ENCODE measurements around the gene KANK3. TPM values are rescaled to one million over a fixed set of nuclear protein-coding genes. Genes with fewer than 3 reads are reported as not detected.
"Not testable (repeated sequence)": the region's sequence is repeated elsewhere in the genome, so short reads cannot be mapped to it uniquely, and the experiment has no call there.

The KANK3 gene
- total RNA-seq, 2 experiments from 2014 or later = 1.3 to 2.7 TPM

- H3K27ac Mint-ChIP-seq; H3K27me3 Mint-ChIP-seq; POLR2A ChIA-PET; CTCF ChIA-PET; DNase-seq; H3K9me3 Mint-ChIP-seq; H3K36me3 Mint-ChIP-seq (ENCODE audit: low read depth); H3K4me3 Mint-ChIP-seq: not testable (repeated sequence)
- peaks cover 14% of the 10 kb centered on the region for H3K4me1 Mint-ChIP-seq
Observed at GRCh38 chr19:8384569-8384968, 41.5 kb upstream of the KANK3 start.

DNA sequence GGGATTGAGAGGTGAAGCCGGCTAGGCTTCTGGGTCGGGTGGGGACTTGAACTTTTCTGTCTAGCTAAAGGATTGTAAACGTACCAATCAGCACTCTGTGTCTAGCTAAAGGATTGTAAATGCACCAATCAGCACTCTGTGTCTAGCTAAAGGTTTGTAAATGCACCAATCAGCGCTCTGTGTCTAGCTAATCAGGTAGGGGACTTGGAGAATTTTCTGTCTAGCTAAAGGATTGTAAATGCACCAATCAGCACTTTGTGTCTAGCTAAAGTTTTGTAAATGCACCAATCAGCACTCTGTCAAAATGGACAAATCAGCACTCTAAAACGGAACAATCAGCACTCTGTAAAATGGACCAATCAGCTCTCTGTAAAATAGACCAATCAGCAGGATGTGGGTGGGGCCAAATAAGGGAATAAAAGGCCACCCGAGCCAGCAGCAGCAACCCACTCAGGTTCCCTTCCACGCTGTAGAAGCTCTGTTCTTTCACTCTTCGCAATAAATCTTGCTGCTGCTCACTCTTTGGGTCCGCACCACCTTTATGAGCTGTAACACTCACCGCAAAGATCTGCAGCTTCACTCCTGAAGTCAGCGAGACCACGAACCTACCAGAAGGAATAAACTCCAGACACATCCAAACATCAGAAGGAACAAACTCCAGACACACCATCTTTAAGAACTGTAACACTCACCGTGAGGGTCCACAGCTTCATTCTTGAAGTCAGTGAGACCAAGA, 36.3 kb upstream of the KANK3 start:
- H3K4me3 Mint-ChIP-seq, POLR2A ChIA-PET, H3K9me3 Mint-ChIP-seq, H3K27ac Mint-ChIP-seq, H3K27me3 Mint-ChIP-seq, DNase-seq: not testable (repeated sequence)
- CTCF ChIA-PET = interaction anchor here (0.9 kb wide), 1 partner anchor 16 kb away, joined by 4 read pairs; the partner anchor contains the start of gene ANGPTL4
- Mint-ChIP-seq H3K36me3 (ENCODE audit: low read depth) (peaks cover 12% of the 10 kb centered on the region), H3K4me1 (peaks cover 17% of the 10 kb centered on the region)

GRCh38 chr19:8377598-8377997, 34.5 kb upstream of the KANK3 start:
- Mint-ChIP-seq H3K27ac (no peak overlapping the region), H3K4me3 (no peak overlapping the region), H3K27me3 (no peaks in the 10 kb centered on the region), H3K4me1 (peaks cover 19% of the 10 kb centered on the region), H3K9me3 (peaks cover 6% of the 10 kb centered on the region), H3K36me3 (ENCODE audit: low read depth) (peaks cover 12% of the 10 kb centered on the region)
- DNase-seq = no peak
- POLR2A ChIA-PET = no interaction called here
- CTCF ChIA-PET = interaction anchor here (0.7 to 1.3 kb wide), 4 partner anchors 14 to 65 kb away, joined by 3 to 5 read pairs (median 4); partner anchors contain the start of gene ANGPTL4

DNA sequence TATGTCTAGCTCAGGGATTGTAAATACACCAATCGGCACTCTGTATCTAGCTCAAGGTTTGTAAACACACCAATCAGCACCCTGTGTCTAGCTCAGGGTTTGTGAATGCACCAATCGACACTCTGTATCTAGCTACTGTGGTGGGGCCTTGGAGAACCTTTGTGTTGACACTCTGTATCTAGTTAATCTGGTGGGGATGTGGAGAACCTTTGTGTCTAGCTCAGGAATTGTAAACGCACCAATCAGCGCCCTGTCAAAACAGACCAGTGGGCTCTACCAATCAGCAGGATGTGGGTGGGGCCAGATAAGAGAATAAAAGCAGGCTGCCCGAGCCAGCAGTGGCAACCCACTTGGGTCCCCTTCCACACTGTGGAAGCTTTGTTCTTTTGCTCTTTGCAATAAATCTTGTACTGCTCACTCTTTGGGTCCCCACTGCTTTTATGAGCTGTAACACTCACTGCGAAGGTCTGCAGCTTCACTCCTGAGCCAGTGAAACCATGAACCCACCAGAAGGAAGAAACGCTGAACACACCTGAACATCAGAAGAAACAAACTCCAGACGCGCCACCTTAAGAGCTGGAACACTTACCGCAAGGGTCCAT, 33.4 kb upstream of the KANK3 start:
- POLR2A ChIA-PET = interaction anchor here (0.6 kb wide), 1 partner anchor 1138 kb away, joined by 3 read pairs; no protein-coding TSS in a partner anchor
- H3K4me3 Mint-ChIP-seq, DNase-seq, H3K27ac Mint-ChIP-seq, H3K9me3 Mint-ChIP-seq, H3K27me3 Mint-ChIP-seq: not testable (repeated sequence)
- Mint-ChIP-seq H3K36me3 (ENCODE audit: low read depth) (peaks cover 12% of the 10 kb centered on the region), H3K4me1 (peaks cover 19% of the 10 kb centered on the region)
- CTCF ChIA-PET = interaction anchor here (0.6 to 1.1 kb wide), 3 partner anchors 15 to 1790 kb away, joined by 4 read pairs; no protein-coding TSS in a partner anchor

DNA sequence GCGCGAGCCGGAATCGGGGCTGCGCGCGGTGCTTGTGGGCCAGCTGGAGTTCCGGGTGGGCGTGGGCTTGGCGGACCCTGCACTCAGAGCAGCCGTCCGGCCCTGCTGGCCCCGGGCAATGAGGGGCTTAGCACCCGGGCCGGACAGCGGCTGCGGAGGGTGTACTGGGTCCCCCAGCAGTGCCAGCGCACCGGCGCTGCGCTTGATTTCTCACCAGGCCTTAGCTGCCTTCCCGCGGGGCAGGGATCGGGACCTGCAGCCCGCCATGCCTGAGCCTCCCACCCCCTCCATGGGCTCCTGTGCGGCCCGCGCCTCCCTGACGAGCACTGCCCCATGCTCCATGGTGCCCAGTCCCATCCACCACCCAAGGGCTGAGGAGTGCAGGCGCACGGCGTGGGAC, 32.7 kb upstream of the KANK3 start:
- DNase-seq, H3K27me3 Mint-ChIP-seq, H3K9me3 Mint-ChIP-seq, POLR2A ChIA-PET, H3K4me3 Mint-ChIP-seq, H3K27ac Mint-ChIP-seq: not testable (repeated sequence)
- Mint-ChIP-seq H3K4me1 (peaks cover 19% of the 10 kb centered on the region), H3K36me3 (ENCODE audit: low read depth) (peaks cover 12% of the 10 kb centered on the region)
- CTCF ChIA-PET = interaction anchor here (0.6 to 1.1 kb wide), 2 partner anchors 22 to 45 kb away, joined by 3 to 4 read pairs; no protein-coding TSS in a partner anchor

DNA sequence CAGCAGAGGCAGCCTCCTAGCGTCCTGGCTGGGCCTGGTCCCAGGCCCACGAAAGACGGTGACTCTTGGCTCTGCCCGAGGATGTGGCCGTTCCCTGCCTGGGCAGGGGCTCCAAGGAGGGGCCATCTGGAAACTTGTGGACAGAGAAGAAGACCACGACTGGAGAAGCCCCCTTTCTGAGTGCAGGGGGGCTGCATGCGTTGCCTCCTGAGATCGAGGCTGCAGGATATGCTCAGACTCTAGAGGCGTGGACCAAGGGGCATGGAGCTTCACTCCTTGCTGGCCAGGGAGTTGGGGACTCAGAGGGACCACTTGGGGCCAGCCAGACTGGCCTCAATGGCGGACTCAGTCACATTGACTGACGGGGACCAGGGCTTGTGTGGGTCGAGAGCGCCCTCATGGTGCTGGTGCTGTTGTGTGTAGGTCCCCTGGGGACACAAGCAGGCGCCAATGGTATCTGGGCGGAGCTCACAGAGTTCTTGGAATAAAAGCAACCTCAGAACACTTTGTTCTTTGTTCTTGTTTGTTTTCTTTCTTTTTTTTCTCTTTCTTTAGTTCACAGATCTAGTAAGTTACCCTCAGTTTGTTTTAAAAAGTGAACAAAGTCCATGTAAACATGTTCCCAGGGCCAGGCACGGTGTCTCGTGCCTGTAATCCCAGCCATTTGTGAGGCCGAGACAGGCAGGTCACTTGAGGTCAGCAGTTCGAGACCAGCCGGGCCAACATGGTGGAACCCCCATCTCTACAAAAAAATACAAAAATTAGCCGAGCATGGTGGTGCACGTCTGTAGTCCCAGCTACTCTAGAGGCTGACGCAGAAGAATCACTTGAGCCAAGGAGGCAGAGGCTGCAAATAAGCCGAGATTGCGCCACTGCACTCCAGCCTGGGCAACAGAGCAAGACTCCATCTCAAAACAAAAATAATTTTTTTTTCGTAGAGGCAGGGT, 31.1 kb upstream of the KANK3 start:
- H3K27ac Mint-ChIP-seq = no peak overlapping the region
- H3K9me3 Mint-ChIP-seq = peaks cover under 1% of the 10 kb centered on the region
- ChIA-PET POLR2A (no interaction called here), CTCF (interaction anchor here (0.6 kb wide), 1 partner anchor 126 kb away, joined by 5 read pairs; no protein-coding TSS in a partner anchor)
- H3K36me3 Mint-ChIP-seq (ENCODE audit: low read depth) = peaks cover 8% of the 10 kb centered on the region
- H3K4me1 Mint-ChIP-seq = peaks cover 19% of the 10 kb centered on the region
- no peaks in the 10 kb centered on the region for H3K27me3 Mint-ChIP-seq
- DNase-seq = no peak
- H3K4me3 Mint-ChIP-seq = no peak overlapping the region

DNA sequence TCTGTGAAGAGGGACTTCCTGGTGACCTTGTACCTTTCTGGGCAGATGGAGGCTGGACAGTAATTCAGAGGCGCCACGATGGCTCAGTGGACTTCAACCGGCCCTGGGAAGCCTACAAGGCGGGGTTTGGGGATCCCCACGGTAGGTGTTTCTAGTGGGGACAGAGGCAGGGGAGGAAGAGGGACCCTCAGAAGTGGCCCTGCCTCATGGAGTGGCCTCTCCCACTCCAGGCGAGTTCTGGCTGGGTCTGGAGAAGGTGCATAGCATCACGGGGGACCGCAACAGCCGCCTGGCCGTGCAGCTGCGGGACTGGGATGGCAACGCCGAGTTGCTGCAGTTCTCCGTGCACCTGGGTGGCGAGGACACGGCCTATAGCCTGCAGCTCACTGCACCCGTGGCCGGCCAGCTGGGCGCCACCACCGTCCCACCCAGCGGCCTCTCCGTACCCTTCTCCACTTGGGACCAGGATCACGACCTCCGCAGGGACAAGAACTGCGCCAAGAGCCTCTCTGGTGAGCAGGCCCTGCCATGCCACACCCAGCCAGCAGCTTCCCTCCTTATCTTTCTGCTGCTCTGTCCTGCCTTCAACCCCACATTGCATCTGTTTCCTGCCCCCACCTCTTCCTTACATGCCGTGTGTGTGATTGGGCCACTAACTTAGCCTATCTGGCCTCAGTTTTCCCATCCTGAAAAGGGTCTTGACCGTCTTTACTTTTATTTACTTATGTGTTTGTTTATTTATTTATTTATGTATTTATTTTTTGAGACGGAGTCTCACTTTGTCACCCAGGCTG, 28.1 kb upstream of the KANK3 start:
- Mint-ChIP-seq H3K27me3 (peaks cover 17% of the 10 kb centered on the region), H3K4me1 (peaks cover 6% of the 10 kb centered on the region), H3K4me3 (no peak overlapping the region), H3K36me3 (ENCODE audit: low read depth) (no peaks in the 10 kb centered on the region), H3K9me3 (no peaks in the 10 kb centered on the region), H3K27ac (peak overlapping the region; percentile 57)
- DNase-seq = no peak
- CTCF ChIA-PET = interaction anchor here (0.9 to 2.1 kb wide), 3 partner anchors 10 to 20 kb away, joined by 3 to 5 read pairs (median 4); no protein-coding TSS in a partner anchor
- POLR2A ChIA-PET = no interaction called here

DNA sequence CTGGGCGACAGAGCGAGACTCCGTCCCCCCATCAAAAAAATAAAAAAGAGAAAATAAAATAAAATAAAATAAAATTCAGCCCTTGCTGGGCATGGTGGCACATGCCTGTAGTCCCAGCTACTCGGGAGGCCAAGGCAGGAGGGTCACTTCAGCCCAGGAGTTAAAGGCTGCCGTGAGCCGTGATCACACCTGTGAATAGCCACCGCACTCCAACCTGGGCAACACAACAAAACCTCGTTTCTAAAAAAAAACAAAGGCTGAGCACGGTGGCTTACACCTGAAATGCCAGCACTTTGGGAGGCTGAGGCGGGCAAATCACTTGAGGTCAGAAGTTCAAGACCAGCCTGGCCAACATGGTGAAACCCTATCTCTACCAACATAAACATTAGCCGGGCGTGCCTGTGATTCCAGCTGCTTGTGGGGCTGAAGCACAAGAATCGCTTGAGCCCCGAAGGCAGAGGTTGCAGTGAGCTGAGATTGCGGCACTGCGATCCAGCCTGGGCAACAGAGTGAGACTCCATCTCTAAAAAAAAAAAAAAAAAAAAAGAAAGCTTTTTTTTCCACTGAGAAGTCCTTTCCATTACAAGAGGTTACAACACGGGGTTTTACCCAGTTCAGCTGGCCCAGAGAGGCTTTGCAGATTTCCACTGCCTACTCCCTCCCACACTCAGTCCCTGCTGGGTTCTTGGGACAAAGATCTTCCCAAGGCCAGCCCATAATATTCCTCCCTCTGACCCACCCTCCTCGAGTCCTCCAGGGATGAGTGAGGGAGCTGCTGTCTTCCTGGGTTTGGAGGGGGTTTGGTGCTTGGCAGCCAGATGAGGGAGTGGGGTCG, 27.3 kb upstream of the KANK3 start:
- no peak for DNase-seq
- no peak overlapping the region for H3K4me3 Mint-ChIP-seq
- POLR2A ChIA-PET = no interaction called here
- H3K27ac Mint-ChIP-seq = no peak overlapping the region
- no peaks in the 10 kb centered on the region for H3K36me3 Mint-ChIP-seq (ENCODE audit: low read depth)
- H3K9me3 Mint-ChIP-seq = no peaks in the 10 kb centered on the region
- H3K4me1 Mint-ChIP-seq = peaks cover 6% of the 10 kb centered on the region
- peaks cover 25% of the 10 kb centered on the region for H3K27me3 Mint-ChIP-seq
- CTCF ChIA-PET = interaction anchor here (0.9 to 2.1 kb wide), 3 partner anchors 10 to 21 kb away, joined by 3 to 5 read pairs (median 4); no protein-coding TSS in a partner anchor

GRCh38 chr19:8367327-8368001, 24.4 kb upstream of the KANK3 start:
- Mint-ChIP-seq H3K9me3 (no peaks in the 10 kb centered on the region), H3K36me3 (ENCODE audit: low read depth) (no peaks in the 10 kb centered on the region), H3K4me1 (peaks cover 19% of the 10 kb centered on the region), H3K27me3 (peaks cover 44% of the 10 kb centered on the region), H3K27ac (no peak overlapping the region), H3K4me3 (no peak overlapping the region)
- CTCF ChIA-PET = interaction anchor here (0.7 to 2.1 kb wide), 5 partner anchors 9 to 213 kb away, joined by 3 to 12 read pairs (median 3); no protein-coding TSS in a partner anchor
- no peak for DNase-seq
- POLR2A ChIA-PET = no interaction called here

DNA sequence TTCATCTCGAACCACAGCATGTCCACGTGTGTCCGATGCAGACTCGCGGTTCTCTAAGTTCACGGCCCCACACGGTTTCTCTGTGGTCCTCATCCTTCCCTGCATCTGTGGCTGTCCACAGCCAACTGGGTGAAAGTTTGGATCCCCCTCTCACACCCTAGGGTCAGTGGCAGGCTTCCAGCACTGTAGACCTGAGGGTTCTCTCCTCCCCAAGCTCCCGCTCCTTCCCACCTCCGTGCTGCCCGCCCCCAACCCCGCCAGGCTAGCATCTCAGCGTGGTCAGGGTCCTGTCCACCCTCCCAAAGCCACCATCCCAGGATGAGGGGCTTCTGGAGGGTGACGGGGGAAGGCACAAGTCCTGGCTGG, 23.9 kb upstream of the KANK3 start:
- Mint-ChIP-seq H3K9me3 (no peaks in the 10 kb centered on the region), H3K27ac (no peak overlapping the region), H3K36me3 (ENCODE audit: low read depth) (no peaks in the 10 kb centered on the region), H3K4me1 (peaks cover 22% of the 10 kb centered on the region), H3K27me3 (peaks cover 46% of the 10 kb centered on the region), H3K4me3 (no peak overlapping the region)
- ChIA-PET CTCF (interaction anchor here (0.9 to 2.1 kb wide), 2 partner anchors 9 to 13 kb away, joined by 3 to 12 read pairs; no protein-coding TSS in a partner anchor), POLR2A (no interaction called here)
- no peak for DNase-seq

- Mint-ChIP-seq H3K4me1 (peaks cover 22% of the 10 kb centered on the region), H3K27me3 (peaks cover 49% of the 10 kb centered on the region), H3K36me3 (ENCODE audit: low read depth) (no peaks in the 10 kb centered on the region), H3K4me3 (no peak overlapping the region), H3K27ac (no peak overlapping the region), H3K9me3 (no peaks in the 10 kb centered on the region)
- ChIA-PET CTCF (no interaction called here), POLR2A (no interaction called here)
- no peak for DNase-seq
Observed at GRCh38 chr19:8366121-8366581, 23.1 kb upstream of the KANK3 start.
